ENCODE data around the gene PER1.

Gene PER1

DNA sequence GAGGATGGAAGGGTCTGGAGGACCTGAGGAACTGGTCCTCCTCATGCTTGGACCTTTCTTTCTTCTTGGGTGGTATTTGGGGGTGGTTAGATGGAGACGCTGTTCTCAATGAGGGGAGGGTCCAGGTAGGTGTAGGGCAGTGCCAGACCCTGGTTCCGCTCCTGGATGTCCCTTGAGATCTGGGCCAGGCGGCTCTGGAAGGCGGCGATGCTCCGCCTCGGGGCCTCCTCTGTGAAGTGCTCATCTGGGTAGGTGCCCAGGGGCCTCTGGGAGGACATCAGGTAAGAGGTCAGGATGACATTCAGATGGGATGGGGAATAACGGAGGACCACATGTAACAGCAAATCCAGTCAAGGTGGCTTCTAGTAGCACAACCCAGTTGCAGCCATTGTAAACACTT is 55.7 kb downstream of the PER1 start:
- Histone ChIP-seq H3K27me3 (ENCODE audit: insufficient read depth, low read length, poor library complexity, severe bottlenecking) (no peaks in the 10 kb centered on the region), H3K79me2 (ENCODE audit: insufficient read depth, low read length) (no peaks in the 10 kb centered on the region), H3K4me2 (ENCODE audit: low read depth, low read length, poor library complexity, severe bottlenecking) (no peak overlapping the region), H2AFZ (ENCODE audit: low read length) (no peak overlapping the region), H3K36me3 (ENCODE audit: insufficient read depth, low read length) (no peaks in the 10 kb centered on the region), H3K9me3 (ENCODE audit: insufficient read depth, low read depth, low read length) (no peaks in the 10 kb centered on the region), H3K4me1 (ENCODE audit: insufficient read depth, low read length, poor library complexity, severe bottlenecking) (no peaks in the 10 kb centered on the region), H3K9ac (ENCODE audit: low read depth, low read length, poor library complexity, severe bottlenecking) (no peak overlapping the region), H3K4me3 (ENCODE audit: low read length, poor library complexity, severe bottlenecking) (no peak overlapping the region), H4K20me1 (ENCODE audit: insufficient read depth, low read length, poor library complexity, severe bottlenecking) (no peaks in the 10 kb centered on the region), H3F3A (ENCODE audit: low read depth) (no peaks in the 10 kb centered on the region), H3K9me2 (replicated peaks; ENCODE audit: low read depth, low read length) (no peaks in the 10 kb centered on the region)
- TF ChIP-seq EZH2phosphoT487 (IDR thresholded peaks at IDR 0.05; ENCODE audit: borderline replicate concordance), result no peak
- TF ChIP-seq, protein P1, sequence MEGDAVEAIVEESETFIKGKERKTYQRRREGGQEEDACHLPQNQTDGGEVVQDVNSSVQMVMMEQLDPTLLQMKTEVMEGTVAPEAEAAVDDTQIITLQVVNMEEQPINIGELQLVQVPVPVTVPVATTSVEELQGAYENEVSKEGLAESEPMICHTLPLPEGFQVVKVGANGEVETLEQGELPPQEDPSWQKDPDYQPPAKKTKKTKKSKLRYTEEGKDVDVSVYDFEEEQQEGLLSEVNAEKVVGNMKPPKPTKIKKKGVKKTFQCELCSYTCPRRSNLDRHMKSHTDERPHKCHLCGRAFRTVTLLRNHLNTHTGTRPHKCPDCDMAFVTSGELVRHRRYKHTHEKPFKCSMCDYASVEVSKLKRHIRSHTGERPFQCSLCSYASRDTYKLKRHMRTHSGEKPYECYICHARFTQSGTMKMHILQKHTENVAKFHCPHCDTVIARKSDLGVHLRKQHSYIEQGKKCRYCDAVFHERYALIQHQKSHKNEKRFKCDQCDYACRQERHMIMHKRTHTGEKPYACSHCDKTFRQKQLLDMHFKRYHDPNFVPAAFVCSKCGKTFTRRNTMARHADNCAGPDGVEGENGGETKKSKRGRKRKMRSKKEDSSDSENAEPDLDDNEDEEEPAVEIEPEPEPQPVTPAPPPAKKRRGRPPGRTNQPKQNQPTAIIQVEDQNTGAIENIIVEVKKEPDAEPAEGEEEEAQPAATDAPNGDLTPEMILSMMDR (conservative IDR thresholded peaks at IDR 0.05; ENCODE audit: low read length), result no peak

DNA sequence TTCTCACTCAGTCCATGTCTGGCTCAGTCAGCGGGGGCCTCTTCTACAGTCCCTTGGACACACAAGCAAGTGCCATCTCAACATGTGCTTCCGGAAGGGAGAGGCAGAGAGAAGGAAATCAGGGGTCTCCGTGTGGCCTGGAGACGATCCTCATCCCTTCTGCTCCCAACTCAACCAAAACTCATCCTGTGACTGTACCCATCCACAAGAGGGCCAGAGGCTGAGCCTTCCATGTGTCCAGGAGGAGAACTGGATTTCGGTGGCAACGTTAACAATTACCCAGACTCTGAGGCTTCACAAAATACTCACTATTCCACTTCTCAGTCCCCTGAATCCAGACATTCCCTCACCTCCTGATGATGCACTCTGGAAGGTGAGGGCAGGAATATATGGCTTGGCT is 56.8 kb downstream of the PER1 start:
- TF ChIP-seq, protein P1 (conservative IDR thresholded peaks at IDR 0.05; ENCODE audit: low read length), result no peak
- no peak for TF ChIP-seq EZH2phosphoT487 (IDR thresholded peaks at IDR 0.05; ENCODE audit: borderline replicate concordance)
- no peak overlapping the region for H3K9ac ChIP-seq (ENCODE audit: low read depth, low read length, poor library complexity, severe bottlenecking)
- no peak overlapping the region for H3K4me3 ChIP-seq (ENCODE audit: low read length, poor library complexity, severe bottlenecking)
- no peaks in the 10 kb centered on the region for H3F3A ChIP-seq (ENCODE audit: low read depth)
- H3K27me3 ChIP-seq (ENCODE audit: insufficient read depth, low read length, poor library complexity, severe bottlenecking), result no peaks in the 10 kb centered on the region
- no peaks in the 10 kb centered on the region for H4K20me1 ChIP-seq (ENCODE audit: insufficient read depth, low read length, poor library complexity, severe bottlenecking)
- H2AFZ ChIP-seq (ENCODE audit: low read length), result no peak overlapping the region
- H3K4me1 ChIP-seq (ENCODE audit: insufficient read depth, low read length, poor library complexity, severe bottlenecking), result no peaks in the 10 kb centered on the region
- no peaks in the 10 kb centered on the region for H3K9me3 ChIP-seq (ENCODE audit: insufficient read depth, low read depth, low read length)
- no peaks in the 10 kb centered on the region for H3K9me2 ChIP-seq (replicated peaks; ENCODE audit: low read depth, low read length)
- no peaks in the 10 kb centered on the region for H3K36me3 ChIP-seq (ENCODE audit: insufficient read depth, low read length)
- no peak overlapping the region for H3K4me2 ChIP-seq (ENCODE audit: low read depth, low read length, poor library complexity, severe bottlenecking)
- H3K79me2 ChIP-seq (ENCODE audit: insufficient read depth, low read length), result no peaks in the 10 kb centered on the region

DNA sequence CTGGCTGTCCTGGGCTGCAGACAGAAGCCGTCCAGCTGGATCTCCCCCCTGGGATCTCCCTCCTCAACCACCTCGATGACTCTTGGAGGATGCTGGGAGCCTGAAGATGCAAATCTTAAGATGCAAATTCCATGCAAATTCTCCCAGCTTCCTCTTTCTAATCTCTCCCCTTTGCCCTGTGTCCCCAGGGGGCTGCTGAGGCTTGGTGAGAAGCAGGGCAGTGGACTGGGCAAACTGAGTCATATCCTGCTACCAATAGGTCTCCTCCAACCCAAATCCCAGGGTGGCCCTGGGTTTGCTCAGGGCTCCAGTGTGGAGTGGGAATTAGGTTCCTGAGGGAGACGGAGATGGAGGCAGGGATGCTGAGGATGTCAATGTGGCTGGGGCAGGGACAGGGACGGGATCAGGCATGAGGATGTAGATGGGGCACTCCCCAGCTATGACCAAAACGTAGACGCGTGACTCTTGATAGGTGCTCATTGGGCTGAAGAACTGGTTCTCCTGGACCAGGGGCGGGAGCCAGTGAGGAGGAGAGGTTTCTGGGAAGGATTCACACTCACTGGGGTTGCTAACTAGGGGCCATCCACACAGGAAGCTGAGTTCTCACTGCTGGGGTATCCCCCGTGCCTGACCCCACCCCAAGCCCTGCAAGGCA is 61.0 kb downstream of the PER1 start:
- H3K4me2 ChIP-seq (ENCODE audit: low read depth, low read length, poor library complexity, severe bottlenecking), result no peak overlapping the region
- H3K27me3 ChIP-seq (ENCODE audit: insufficient read depth, low read length, poor library complexity, severe bottlenecking), result no peaks in the 10 kb centered on the region
- TF ChIP-seq, protein P1 (conservative IDR thresholded peaks at IDR 0.05; ENCODE audit: low read length), result no peak
- TF ChIP-seq EZH2phosphoT487 (IDR thresholded peaks at IDR 0.05; ENCODE audit: borderline replicate concordance), result no peak
- no peaks in the 10 kb centered on the region for H4K20me1 ChIP-seq (ENCODE audit: insufficient read depth, low read length, poor library complexity, severe bottlenecking)
- H3F3A ChIP-seq (ENCODE audit: low read depth), result no peaks in the 10 kb centered on the region
- no peaks in the 10 kb centered on the region for H3K36me3 ChIP-seq (ENCODE audit: insufficient read depth, low read length)
- no peak overlapping the region for H3K4me3 ChIP-seq (ENCODE audit: low read length, poor library complexity, severe bottlenecking)
- H3K9me3 ChIP-seq (ENCODE audit: insufficient read depth, low read depth, low read length), result no peaks in the 10 kb centered on the region
- no peaks in the 10 kb centered on the region for H3K79me2 ChIP-seq (ENCODE audit: insufficient read depth, low read length)
- H2AFZ ChIP-seq (ENCODE audit: low read length), result no peak overlapping the region
- H3K9me2 ChIP-seq (replicated peaks; ENCODE audit: low read depth, low read length), result no peaks in the 10 kb centered on the region
- H3K4me1 ChIP-seq (ENCODE audit: insufficient read depth, low read length, poor library complexity, severe bottlenecking), result no peaks in the 10 kb centered on the region
- no peak overlapping the region for H3K9ac ChIP-seq (ENCODE audit: low read depth, low read length, poor library complexity, severe bottlenecking)

Data from Loucy (cell line).